Measurements from ENCODE around the gene PDX1.

PDX1 gene

GRCh38 chr13:27922883-27923612, 3.2 kb downstream of the PDX1 start:
- no peak for DNase-seq

- DNase-seq = no peak
These were observed 4.2 kb downstream of the PDX1 start for GRCh38 chr13:27923794-27924528.

GRCh38 chr13:27924529-27925141, 4.8 kb downstream of the PDX1 start:
- DNase-seq = no peak

GRCh38 chr13:27925220-27925991, 5.6 kb downstream of the PDX1 start:
- DNase-seq = no peak

GRCh38 chr13:27926644-27927434, 7.0 kb downstream of the PDX1 start:
- DNase-seq = no peak

- DNase-seq = no peak
These were observed 7.9 kb downstream of the PDX1 start for GRCh38 chr13:27927444-27928352.

- no peak for DNase-seq
These were observed 8.6 kb downstream of the PDX1 start for GRCh38 chr13:27928353-27928804.

GRCh38 chr13:27928805-27929753, 9.3 kb downstream of the PDX1 start:
- no peak for DNase-seq

GRCh38 chr13:27929868-27930267, 10.1 kb downstream of the PDX1 start:
- DNase-seq = no peak

- no peak for DNase-seq
These were observed 13.3 kb downstream of the PDX1 start for GRCh38 chr13:27933118-27933517.

- no peak for DNase-seq
These were observed 14.0 kb downstream of the PDX1 start for GRCh38 chr13:27933580-27934328.

GRCh38 chr13:27942972-27943371, 23.2 kb downstream of the PDX1 start:
- DNase-seq = no peak

- DNase-seq = no peak
These were observed 33.3 kb downstream of the PDX1 start for GRCh38 chr13:27952876-27953675.

GRCh38 chr13:27953676-27954405, 34.0 kb downstream of the PDX1 start:
- no peak for DNase-seq

GRCh38 chr13:27954406-27954851, 34.6 kb downstream of the PDX1 start:
- DNase-seq = no peak

- DNase-seq = no peak
These were observed 35.3 kb downstream of the PDX1 start for GRCh38 chr13:27955014-27955591.

Measured in amniotic stem cell (primary cell).